ENCODE measurements around the gene CHST3. TPM values are rescaled to one million over a fixed set of nuclear protein-coding genes. Genes with fewer than 3 reads are reported as not detected.
"Not testable (repeated sequence)": the region's sequence is repeated elsewhere in the genome, so short reads cannot be mapped to it uniquely, and the experiment has no call there.

The CHST3 gene
- total RNA-seq, 4 donors from 2014 or later = 8.6 to 16.9 (median 14.0) TPM

GRCh38 chr10:71985542-71986250 is 21.5 kb downstream of the CHST3 start:
- Histone ChIP-seq H3K27me3 (no peaks in the 10 kb centered on the region), H3K4me1 (peaks cover 37 to 62% of the 10 kb centered on the region in 2 donors)

DNA sequence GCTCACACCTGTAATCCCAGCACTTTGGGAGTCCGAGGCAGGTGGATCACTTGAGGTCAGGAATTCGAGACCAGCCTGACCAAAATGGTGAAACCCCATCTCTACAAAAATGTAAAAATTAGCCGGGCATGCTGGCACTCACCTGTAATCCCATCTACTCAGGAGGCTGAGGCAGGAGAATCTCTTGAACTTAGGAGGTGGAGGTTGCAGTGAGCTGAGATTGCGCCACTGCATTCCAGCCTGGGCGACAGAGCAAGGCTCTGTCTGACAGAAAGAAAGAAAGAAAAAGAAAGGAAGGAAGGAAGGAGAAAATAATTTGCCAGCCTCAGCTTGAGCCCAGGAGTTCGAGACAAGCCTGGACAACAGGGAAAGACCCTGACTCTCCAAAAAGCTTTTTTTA is 24.7 kb downstream of the CHST3 start:
- H3K27ac ChIP-seq; H3K4me3 ChIP-seq (replicated peaks in 1 of 3); intact Hi-C loops (cut with DNase I); H3K9me3 ChIP-seq; H3K27me3 ChIP-seq; H3K36me3 ChIP-seq; DNase-seq: not testable (repeated sequence)
- 90 to 99% methylated on average over 6 of the region's 6 CpGs for WGBS, 2 donors
- peaks cover 26 to 34% of the 10 kb centered on the region in 2 donors for H3K4me1 ChIP-seq

More at GRCh38 chr10:71985542-71986250, 21.5 kb downstream of the CHST3 start:
- intact Hi-C loops (cut with DNase I) = no loop called here
- TF ChIP-seq CTCF (IDR thresholded peaks at IDR 0.05) (peak in 1 of 6 experiments; percentile 32), POLR2A (IDR thresholded peaks at IDR 0.05) (no peak)
- peak overlapping the region; percentile 17 to 80 (median 63) for H3K27ac ChIP-seq
- DNase-seq = peak; percentile 55 to 69
- H3K9me3 ChIP-seq = no peaks in the 10 kb centered on the region
- 53 to 60% methylated on average over 4 of the region's 4 CpGs for WGBS, 2 donors
- H3K36me3 ChIP-seq = no peaks in the 10 kb centered on the region
- H3K4me3 ChIP-seq (replicated peaks in 1 of 3) = no peak overlapping the region

DNA sequence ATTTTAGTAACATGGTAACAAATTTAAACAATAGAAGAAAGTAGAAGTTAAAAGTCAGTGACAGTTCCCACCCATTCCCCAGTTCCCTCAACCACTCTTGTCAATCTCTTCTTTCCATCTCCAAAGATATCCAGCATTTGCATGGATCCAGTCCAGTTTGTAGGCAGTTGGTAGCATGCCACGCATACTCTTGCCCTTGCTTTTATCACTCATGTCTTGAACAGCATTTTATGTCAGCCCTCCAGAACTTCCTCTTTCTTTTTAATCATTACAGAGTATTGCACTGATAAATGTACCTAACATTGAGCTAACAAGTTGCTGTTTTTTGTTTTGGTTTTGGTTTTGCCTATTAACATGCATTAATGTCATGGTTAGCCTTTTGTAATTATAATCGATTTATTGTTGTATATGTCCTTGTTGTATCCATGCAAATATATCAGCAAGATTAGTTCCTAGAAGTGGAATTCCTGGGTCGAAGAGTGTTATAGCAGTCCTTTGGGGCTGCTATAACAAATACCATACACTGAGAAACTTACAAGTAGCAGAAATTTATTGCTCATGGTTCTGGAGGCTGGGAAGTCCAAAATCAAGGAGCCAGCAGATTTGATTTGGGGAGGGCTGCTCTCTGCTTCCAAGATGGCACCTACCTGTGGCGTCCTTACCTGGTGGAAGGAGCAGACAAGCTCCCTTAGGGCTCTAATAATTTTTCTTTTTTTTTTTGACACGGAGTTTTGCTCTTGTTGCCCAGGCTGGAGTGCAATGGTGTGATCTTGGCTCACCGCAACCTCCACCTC is 25.7 kb downstream of the CHST3 start:
- Histone ChIP-seq H3K4me3 (replicated peaks in 1 of 3) (no peak overlapping the region), H3K27ac (no peak overlapping the region), H3K27me3 (no peaks in the 10 kb centered on the region), H3K9me3 (no peaks in the 10 kb centered on the region), H3K36me3 (no peaks in the 10 kb centered on the region), H3K4me1 (peaks cover 23 to 25% of the 10 kb centered on the region in 2 donors)
- DNase-seq = no peak
- intact Hi-C loops (cut with DNase I) = no loop called here
- 74 to 95% methylated on average over 6 of the region's 6 CpGs for WGBS, 2 donors
- TF ChIP-seq CTCF (IDR thresholded peaks at IDR 0.05) (no peak), POLR2A (IDR thresholded peaks at IDR 0.05) (no peak)

GRCh38 chr10:71990706-71991269 is 26.6 kb downstream of the CHST3 start:
- TF ChIP-seq POLR2A (IDR thresholded peaks at IDR 0.05) = no peak
- TF ChIP-seq CTCF (IDR thresholded peaks at IDR 0.05) = no peak
- Histone ChIP-seq H3K9me3 (no peaks in the 10 kb centered on the region), H3K27me3 (no peaks in the 10 kb centered on the region), H3K27ac (no peak overlapping the region), H3K36me3 (no peaks in the 10 kb centered on the region), H3K4me1 (peaks cover 13 to 16% of the 10 kb centered on the region in 2 donors), H3K4me3 (replicated peaks in 1 of 3) (no peak overlapping the region)
- intact Hi-C loops (cut with DNase I) = no loop called here
- WGBS, 2 donors = 97 to 99% methylated on average over 7 of the region's 7 CpGs
- DNase-seq = no peak

DNA sequence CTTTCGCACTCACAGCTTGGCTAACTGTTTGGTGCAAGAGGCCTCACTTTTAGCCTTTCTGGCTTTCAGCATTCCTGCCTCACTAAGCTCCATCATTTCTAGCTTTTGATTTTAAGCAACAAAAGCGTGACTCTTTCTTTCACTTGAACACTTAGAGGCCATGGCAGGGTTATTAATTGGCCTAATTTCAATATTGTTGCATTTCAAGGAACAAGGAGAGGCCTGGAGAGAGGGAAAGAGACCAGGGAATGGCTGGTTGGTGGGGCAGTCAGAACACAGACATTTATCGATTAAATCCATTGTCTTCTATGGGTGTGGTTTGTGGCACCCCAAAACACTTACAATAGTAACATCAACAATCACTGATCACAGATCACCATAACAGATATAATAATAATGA is 31.3 kb downstream of the CHST3 start:
- no peak for TF ChIP-seq CTCF (IDR thresholded peaks at IDR 0.05)
- no peak for TF ChIP-seq POLR2A (IDR thresholded peaks at IDR 0.05)
- H3K27ac ChIP-seq = no peak overlapping the region
- H3K27me3 ChIP-seq = no peaks in the 10 kb centered on the region
- H3K4me3 ChIP-seq (replicated peaks in 1 of 3) = no peak overlapping the region
- no peaks in the 10 kb centered on the region for H3K36me3 ChIP-seq
- no peak for DNase-seq
- intact Hi-C loops (cut with DNase I) = no loop called here
- WGBS, 2 donors = 96 to 97% methylated on average over 3 of the region's 3 CpGs
- H3K9me3 ChIP-seq = no peaks in the 10 kb centered on the region
- peaks cover 27 to 28% of the 10 kb centered on the region in 2 donors for H3K4me1 ChIP-seq
